CD1c-positive myeloid dendritic cell (primary cell): ENCODE results near the gene SPATA2.
"Not testable (repeated sequence)": the region's sequence is repeated elsewhere in the genome, so short reads cannot be mapped to it uniquely, and the experiment has no call there.

ENCODE experiments used
- DNase-seq: peaks from one replicate; pipeline ENCODE4 v3.0.0-alpha.2; 2016; ENCODE audit errors: extremely low spot score

Gene SPATA2

DNA sequence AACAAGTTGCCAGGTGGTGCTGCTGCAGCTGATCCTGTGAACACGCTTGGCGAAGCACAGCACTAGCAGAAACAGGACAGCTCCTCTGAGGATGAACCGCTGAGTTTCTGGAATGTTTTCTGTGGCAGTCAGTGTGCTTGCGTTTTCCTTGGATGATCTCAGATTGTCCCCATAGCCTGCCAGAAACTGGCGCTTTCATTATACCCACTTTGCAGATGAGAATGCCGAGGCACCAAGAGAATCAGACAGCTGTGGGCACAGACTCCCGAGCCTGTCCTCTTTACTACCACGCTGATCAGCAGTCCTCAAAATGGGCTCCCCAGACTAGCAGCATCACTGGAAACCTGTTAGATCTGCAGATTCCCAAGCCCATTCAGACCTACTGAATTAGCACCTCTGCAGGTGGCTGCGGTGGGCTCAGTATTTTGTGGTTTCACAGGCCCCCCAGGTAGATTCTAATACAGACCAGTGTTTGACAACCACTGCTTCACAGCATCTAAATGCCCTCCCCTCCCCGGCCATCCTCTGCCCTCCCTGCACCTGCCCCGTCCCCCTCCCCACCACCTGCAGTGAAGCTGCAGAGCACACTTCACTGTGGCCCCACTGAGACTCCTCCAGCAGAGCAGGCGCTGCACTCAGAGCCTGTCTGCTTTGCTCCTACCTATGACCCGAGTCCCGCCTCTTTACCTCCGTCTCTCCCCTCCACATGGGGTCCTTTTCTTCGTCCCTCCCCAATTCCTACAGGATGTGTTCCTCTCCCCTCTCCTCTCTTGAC, 29.6 kb downstream of the SPATA2 start:
- DNase-seq, result no peak

DNA sequence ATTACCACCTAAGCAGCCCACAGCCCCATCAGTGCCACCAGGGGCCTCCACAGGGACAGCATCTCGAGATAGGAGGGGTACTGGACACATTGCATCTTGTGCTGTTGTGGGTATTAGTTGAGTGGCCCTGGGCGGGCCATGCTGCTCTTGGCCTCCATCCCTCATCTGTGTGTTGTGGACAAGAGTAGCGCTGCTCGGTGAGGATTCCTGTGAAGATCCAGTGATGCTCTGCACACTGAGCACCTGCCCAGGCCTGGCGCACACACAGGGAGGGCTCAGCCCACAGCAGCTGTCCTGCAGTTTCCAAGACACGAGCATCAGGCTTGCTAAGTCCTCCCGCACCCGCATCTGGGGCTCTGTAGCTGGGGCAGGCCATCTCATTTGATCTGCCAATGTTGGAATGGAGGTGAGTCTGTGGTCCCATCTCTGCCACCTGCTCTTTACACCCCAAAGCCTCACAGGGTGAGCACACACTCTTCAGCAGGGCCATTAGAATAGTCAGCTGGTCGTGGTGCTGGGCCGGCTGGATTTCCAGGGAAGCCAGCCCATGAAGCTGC, 32.0 kb downstream of the SPATA2 start:
- DNase-seq, result no peak

DNA sequence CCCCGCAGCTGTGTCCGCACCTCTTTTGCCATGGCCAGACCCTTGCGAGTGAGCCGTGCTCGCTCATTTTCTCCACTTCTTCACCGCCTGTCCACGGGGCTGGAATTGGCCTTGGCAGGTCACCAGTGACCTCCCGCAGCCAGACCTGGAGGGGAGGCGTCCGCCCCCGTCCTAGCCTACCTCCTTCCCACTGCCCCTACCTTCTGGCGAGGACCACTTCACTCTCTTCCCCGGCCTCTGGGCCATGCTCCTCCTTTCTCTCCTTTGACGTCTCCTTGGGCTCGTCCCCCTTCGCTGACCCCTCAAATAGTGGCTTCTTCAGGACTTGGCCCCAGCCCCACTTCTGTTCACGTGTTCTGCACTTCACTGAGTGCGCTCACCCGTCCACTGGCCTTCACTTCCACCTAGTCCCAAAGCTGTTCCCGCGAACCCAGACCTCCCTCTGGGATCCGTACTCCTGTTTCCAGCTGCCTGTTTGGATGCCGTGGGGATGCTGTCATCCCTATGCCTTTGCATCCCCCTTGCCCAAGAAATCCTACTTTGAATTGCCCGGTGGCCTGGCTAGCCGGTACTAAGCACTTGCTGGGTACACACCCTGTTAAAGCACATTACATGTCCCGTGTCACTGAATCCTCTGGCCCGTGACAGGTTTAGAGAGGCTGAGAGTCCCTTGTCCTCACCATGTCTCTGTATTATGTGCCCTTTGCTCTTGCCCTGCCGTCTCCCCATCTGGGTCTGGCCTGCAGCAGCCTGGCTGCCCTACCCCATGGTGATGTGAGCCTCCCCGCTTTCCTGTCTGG, 33.0 kb downstream of the SPATA2 start:
- no peak for DNase-seq

DNA sequence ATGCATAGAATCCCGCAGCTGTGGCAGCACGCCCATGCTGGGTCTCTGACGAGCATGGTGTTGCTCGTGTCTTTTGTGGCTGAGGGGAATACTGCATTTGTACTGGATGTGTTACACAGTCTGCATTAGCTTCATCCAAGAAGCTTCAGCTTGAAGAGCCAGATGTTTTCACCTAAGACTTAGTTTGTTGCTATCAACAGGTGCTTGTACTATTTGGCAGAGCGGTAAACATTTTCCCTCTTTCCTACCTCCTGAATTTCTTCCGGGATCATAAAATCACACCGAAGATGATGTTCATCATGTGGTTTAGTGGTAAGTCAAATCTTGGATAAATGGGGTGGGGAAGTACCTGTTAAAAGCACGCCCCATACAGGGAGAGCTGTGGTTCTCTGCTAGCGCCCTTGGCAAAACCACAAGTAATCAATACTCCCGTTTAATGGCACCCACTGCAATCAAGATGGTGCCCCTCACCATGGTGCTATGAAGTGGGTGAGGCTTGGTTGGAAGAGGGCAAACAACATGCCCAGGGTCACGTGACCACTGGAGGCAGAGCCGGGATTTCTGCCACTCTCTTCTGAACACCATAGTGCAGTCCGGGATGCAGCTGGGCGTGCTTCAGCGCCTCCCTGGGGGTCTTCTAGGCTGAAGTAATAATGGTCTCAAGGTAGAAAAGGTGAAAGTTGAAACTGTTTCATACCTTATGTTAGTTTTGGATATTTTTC, 34.4 kb downstream of the SPATA2 start:
- no peak for DNase-seq

DNA sequence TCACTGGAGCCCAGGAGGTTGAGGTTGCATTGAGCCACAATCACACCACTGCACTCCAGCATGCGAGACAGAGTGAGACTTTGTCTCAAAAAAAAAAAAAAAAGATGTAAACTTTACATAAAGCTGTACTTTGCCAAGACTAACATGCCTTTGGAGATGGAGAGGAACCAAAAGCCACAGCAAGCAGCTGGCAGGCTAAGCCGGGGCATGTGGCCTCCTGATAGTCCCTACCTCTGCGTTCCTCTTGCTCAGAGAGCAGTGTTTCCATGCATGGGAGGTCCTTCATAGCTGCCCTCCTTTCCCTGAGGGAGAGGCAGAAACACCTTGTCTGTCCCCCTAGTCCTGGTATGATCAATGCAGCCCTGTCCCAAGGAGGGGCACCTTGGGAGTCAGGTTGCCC, 35.2 kb downstream of the SPATA2 start:
- no peak for DNase-seq

DNA sequence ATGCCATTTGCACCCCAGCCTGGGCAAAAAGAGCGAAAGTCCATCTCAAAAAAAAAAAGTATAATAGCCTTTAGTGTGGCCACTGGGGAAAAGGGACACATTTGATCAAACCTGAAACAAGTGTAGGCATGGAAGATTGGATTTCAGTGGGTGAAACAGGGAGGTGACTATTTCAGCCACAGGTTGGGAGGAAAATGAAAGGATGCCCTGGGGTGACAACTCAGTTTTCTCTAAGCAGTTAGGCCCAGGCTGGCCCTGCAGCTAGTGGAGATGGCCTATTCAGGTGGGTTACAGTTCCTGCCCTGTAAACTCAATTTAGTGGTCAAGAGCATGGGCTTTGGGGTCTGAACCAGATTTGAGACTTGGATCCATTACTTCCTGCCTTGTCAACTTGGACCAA, 36.4 kb downstream of the SPATA2 start:
- DNase-seq, result no peak

DNA sequence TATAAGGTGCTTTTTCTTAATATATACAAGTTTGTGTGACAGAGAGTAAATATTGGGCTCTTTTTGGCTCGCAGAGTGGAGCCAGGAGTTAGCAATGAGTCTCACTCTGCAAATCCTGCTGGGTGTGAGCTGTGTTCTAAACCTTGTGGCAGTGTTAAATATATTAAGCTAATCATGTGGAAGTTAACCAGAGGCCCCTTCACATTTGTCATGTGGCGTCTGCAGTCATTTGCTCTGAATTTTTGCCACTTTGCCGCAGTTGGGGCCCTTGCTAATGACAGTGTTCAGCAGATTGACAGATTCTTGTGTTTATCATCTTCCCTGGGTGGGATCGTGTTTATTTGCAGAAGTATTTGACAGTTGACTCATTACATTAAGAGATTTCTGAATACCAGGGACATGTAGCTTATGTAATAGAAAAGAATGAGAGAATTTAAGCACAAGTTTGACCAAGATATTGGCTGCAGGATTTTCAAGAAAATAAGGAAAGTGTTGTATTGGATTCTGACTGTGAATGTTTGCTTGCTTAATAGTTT, 37.9 kb downstream of the SPATA2 start:
- no peak for DNase-seq

DNA sequence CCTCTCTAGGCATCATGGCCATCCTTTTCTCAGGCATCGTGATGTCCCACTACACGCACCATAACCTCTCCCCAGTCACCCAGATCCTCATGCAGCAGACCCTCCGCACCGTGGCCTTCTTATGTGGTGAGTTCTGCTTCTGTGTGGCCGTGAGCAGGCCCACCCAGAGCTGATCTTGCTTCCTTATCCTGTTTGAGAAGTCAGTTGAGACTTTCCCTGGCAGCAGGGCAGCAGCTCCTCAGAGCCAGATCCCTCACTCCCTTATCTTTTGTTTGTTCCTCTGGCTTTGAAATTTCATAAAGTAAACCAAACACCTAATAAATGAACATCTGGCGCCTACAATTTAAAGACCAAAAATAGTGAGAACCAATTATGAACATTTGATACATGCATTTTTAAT, 40.6 kb downstream of the SPATA2 start:
- no peak for DNase-seq

DNA sequence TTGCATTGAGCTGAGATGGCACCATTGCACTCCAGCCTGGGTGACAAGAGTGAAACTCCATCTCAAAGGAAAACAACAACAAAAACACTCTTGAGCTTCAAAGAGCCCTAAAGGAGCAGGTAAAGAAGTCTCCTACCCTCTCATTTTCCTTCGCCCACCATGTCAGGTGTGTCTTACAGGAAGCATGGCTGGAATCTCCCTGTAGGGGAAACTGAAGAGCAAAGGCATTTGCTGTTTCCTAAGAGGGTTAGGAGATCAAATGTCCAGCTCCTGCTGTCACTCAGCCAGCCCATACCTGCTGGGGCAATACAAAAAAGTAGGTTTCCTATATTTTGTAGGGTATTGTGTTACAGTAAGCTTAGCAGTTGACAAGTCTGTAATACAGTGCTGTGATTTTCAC, 43.3 kb downstream of the SPATA2 start:
- DNase-seq, result no peak

DNA sequence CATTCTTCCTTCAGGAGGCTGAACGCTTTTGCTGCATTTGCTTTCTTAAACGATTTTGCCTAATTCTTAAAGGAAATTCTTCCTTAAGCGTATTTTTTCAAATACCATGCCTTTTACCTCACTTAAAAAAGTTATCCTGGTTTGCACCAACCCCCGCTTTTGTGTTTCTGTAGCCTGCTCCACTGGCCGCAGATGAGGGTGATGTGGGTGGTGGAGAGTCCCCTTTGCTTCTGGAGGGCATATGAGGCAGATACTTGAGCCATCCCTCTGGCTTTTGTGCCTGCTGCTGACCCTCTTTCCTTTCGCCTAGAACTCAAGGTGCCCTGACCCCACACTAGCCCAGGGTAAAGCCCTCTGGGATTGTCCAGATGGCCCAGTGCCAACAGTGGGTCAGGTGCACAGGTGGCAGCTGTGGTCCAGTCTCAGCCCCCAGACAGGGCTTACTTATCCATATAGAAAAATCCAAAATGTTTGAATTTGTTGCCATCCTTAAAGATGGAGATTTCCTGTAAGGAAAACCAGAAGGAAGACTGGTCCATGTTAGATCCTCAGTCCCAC, 43.9 kb downstream of the SPATA2 start:
- DNase-seq, result no peak

DNA sequence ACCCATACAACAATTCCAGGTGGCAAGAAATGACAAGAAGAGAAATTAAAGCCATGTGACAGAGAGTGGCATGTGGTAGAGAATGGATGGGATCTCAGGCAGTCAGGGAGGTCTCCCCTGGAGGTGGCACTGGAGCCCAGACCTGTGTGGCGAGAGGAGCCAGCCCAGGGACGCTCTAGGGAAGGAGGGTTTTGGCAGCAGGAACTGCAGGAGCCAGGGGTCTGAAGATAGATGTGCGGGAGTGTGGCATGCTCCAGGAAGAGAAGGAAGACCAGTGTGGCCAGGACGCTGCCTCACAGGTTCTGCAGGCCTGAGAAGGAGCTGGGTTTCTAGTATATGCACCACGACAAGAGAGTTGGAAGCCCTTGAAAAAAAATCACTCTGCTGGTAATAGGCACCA, 45.1 kb downstream of the SPATA2 start:
- DNase-seq, result no peak

DNA sequence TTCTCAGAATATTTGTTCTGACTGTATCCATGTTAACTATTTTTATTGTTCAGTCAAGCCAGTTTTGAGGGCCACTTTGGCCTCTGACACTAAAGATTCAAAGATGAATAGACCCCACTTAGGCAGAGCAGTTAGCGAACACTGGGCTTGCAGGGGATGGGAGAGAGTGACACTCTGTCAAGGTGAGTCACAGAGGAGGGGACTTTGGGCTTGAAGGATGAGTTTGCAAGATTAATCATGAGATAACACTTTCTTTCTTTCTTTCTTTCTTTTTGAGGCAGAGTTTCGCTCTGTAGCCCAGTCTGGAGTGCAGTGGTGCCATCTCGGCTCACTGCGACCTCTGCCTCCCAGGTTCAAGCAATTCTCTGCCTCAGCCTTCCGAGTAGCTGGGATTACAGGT, 46.4 kb downstream of the SPATA2 start:
- DNase-seq, result no peak

DNA sequence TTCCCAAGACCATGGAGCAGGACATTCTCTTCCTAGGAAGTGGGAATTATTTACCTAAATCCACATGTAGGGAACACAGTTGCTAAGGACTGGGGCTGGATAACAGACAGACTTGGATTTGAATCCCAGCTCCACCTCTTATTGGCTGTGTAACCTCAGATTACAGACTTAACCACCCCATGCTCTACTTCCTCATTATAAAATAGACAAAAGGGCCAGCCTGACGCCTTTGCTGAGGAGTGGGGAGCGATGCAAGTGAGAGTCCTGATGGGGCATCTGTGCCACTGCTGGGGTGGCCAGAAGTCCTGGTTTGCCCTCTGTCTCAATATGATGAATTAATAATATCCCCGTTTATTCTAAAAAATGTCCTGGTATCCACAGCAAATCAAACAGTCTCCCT, 46.8 kb downstream of the SPATA2 start:
- peak; percentile 15 for DNase-seq

DNA sequence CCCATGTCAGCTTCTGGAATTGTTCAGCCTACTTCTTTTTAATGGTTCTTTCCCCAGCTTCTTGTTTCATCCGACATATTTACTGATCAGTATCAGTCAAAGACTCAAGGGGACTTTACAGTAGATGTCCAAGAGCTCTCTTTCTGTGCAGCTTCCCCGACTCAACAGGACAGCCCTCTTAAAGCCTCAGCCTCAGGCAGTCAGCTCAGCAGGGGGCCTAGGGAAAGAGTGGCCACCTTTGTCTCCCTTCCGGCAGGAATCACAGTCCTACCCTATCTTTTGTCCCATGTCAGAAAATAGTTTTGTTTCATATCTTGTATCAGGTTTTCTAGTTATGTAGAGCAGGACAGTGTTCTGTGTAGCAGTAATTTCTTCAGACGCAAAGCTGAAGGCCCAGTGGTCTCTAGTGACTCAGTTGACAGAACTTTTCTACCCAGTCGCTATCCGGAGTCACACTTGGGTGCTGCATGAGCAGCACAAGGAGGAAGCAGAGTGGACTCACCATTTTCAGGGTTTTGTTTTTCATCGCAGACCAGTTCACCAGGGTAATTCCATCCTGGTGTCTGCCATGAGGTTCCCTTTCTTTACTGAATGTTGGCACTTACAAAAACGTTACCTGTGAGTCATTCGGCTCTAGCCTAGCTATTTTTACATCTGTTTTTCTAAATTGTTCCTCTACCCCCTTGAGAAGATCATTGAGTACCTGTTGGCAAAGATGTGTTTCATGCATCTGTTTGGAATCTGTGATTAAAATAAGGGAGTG, 47.7 kb downstream of the SPATA2 start:
- DNase-seq, result no peak

DNA sequence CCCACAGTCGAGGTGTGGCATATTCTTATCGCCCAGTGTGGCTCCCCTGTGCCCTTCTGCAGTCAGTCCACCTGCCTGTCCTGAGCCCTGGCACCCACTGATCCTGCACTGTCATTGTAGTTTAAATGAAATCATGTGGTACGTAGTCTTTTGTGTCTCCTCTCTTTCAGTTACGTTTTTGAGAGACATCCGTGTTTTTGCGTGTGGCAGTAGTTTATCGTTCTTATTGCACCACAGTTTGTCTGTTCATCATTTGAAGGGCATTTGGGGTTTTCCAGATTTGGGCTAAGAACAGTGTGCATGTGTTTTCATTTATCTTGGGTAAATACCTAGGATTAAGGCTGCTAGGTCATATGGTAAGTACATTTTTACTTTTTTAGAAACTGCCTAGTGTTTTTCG, 49.3 kb downstream of the SPATA2 start:
- DNase-seq, result no peak

DNA sequence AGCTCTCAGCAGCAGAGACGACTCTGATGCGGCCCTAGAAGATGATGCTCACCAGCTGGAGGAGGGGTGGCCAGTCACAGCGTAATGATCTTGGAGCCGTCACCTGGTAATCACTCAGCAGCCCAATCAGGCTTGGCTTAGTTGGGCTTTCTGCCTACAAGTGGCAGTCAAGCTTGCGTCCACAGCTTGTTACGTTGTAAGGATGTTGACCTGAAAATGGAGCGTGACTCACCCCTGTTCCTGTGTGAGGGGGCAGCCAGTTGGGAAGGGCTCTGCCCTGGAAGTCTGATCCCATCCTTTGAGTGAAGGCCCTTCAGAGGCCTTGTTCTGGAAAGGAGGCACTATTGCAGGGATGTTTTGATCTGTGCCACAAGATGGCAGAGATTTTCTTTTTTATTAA, 49.8 kb downstream of the SPATA2 start:
- DNase-seq, result no peak

DNA sequence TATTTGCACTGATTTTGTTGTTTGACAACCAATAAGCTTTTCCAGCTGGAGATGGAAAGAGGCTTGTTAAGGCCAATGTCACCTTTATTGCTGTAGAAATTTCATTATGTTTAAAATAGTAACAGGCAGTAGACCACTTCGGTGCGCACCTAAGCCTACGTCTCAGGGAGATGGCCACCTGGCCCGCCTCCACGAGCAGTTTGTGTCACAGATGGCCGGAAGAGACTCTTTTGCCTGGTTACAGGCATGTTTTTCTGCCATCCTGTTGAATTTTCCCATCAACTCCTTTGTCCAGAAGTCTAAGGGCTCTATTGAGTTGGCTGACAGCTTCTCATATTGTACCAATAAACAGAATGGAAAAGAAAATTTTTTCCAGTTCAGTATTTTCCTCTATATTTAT, 51.7 kb downstream of the SPATA2 start:
- DNase-seq, result no peak

DNA sequence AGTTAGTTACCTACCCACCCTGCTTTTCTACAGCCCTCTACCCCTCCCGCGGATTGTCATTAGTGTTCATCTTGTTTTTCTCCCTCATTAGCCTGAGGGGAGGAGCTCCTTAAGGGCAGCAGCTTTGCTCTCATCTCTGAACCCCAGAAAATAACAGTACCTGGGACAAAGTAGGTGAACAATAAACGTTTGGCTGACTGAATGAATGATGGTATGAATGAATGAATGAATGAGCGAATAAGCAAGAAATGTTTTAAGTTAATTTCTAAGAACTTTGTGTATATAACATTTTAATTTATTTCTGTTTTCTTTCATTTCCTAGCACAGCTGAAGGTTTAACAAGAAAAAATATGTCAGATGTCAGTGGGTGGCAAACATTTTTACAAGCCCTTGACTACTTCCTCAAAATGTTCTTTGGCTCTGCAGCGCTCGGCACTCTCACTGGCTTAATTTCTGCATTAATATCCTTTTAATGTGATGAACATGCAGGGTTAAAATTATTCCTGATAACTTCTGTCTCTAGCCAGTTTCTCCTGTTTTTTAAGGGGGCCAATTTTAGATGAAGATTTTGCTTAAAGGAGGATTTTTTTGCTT, 52.6 kb downstream of the SPATA2 start:
- DNase-seq, result peak; percentile 49

DNA sequence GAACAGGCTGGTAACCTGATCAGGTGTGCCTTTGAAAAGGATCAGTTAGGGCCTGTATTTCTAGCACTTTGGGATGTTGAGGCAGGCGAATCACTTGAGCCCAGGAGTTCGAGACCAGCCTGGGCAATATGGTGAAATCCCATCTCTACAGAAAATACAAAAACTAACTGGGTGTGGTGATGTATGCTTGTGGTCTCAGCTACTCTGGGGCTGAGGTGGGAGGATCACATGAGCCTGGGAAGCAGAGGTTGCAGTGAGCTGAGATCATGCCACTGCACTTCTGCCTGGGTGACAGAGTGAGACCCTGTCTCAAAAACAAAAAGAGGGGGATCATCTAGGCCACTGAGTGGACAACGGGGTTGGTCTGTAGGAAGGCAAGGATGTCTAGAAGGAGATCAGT, 54.1 kb downstream of the SPATA2 start:
- DNase-seq, result not testable (repeated sequence)

DNA sequence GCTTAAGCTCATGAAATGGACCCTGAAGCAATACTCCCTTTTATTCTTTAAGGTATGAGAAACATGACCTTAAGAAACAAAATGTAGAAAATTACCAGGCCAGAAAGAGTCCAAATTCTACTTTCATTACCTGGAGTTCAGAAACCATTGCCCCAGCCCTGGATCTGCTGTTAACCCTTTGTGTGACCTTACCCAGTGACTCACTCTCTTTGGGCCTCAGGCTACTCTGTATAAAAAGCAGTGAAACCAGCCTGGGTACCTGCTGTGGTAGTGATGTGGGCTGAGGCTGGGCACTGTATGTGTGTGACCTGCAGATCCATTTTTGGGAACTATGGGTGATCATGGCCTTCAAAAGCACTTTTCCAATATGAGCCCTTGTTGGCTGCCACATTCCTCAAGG, 55.5 kb downstream of the SPATA2 start:
- no peak for DNase-seq

DNA sequence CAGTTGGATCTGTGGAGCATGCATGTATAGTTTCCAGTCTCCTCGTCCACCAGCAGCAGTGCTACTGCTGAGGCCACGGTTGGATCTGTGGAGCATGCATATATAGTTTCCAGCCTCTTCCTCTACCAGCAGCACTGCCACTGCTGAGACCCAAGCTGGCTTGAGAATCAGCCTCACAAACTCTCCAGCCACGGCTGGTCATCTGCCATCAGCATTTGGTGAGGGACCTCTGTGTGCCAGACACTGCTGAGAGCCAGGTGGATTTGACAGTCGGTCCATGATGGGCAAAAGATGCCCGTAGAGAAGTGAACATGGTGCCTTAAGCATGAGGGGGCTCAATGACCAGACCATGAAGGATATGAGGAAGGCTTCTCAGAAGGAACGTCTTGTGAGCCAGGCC, 56.3 kb downstream of the SPATA2 start:
- no peak for DNase-seq
